ENCODE results near the gene STT3B. TPM values are rescaled to one million over a fixed set of nuclear protein-coding genes. Genes with fewer than 3 reads are reported as not detected.

The STT3B gene
- total and polyA plus RNA-seq, 2 of the 4 experiments (the other 2 are of a cell fraction) = 45.5 to 86.4 TPM

DNA sequence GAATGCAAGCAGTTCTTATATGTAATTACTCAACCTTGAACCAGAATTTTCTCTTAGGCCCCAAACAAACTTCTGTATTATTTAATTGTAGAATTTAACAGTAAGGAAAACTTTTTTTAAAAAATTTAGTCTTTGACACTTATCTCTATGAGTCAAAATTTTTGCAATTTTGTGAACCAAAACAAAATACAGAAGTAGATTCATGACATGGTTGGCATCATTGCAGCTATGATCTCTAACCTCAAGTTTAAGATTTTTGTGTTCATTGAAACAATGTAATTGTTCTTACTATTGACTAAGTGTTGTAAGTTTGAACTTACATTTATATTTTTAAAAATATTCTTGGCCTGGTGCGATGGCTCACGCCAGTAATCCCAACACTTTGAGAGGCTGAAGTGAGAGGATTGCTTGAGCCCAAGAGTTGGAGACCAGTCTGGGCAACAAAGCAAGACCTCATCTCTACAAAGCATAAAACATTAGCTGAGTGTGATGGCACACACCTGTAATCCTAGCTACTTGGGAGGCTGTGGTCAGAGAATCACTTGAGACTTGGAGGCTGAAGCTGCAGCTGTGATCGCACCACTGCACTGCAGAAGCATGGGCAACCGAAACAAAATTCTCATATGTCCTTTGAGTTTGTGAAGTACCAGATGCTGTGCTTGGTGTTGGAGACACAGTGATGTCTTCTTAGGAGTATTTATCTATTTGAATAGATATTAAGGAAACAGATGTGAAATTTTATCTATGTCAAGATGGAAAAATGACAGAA is 39.7 kb downstream of the STT3B start:
- no peaks in the 10 kb centered on the region for H3K36me3 ChIP-seq (ENCODE audit: control insufficient read depth, insufficient read depth, low read length)
- H4K20me1 ChIP-seq (ENCODE audit: insufficient read depth, low read length) = peaks cover 44% of the 10 kb centered on the region
- no TSS peak for BruUV-seq (replicated peaks)
- no peak overlapping the region for H3K4me3 ChIP-seq (ENCODE audit: insufficient read depth, low read depth, low read length)
- in situ Hi-C loops (cut with MboI; ENCODE audit: low sequenced_read_pairs) (no loop called here), intact Hi-C loops (cut with micrococcal nuclease) (no loop called here), dilution Hi-C loops (cut with HindIII; ENCODE audit: low sequenced_read_pairs, unreplicated experiment) (no loop called here)
- H3K79me1 ChIP-seq (ENCODE audit: low read depth in 1 of 2, low read length in 2 of 2) = peaks cover 20 to 42% of the 10 kb centered on the region in 2 experiments
- no peak overlapping the region for H2AK9ac ChIP-seq (replicated peaks; ENCODE audit: low read depth, low read length, poor library complexity)
- H3K4me2 ChIP-seq (ENCODE audit: low read depth, low read length) = no peak overlapping the region
- ATAC-seq (ENCODE audit: low read depth) (no peak), DNase-seq (no peak)
- H3K27me3 ChIP-seq (ENCODE audit: control insufficient read depth, insufficient read depth, low read length) = no peaks in the 10 kb centered on the region
- no peak overlapping the region for H3K4ac ChIP-seq (ENCODE audit: low read depth, low read length)
- no peak overlapping the region for H3K18ac ChIP-seq (ENCODE audit: low read depth, low read length)
- no peak overlapping the region for H2BK5ac ChIP-seq (ENCODE audit: low read depth, low read length, poor library complexity, severe bottlenecking)
- H3K9me3 ChIP-seq (ENCODE audit: control insufficient read depth, insufficient read depth, low read length) = no peaks in the 10 kb centered on the region
- no peak overlapping the region for H2BK20ac ChIP-seq (ENCODE audit: low read depth, low read length)
- H2BK15ac ChIP-seq (ENCODE audit: low read depth, low read length) = no peak overlapping the region
- no peak overlapping the region for H3K14ac ChIP-seq (replicated peaks; ENCODE audit: low read depth, low read length)
- CTCF ChIA-PET = no interaction called here
- H4K8ac ChIP-seq (ENCODE audit: low read depth in 2 of 2, low read length in 2 of 2) = no peak overlapping the region
- H3K23ac ChIP-seq (ENCODE audit: low read depth, low read length) = no peak overlapping the region
- H2BK120ac ChIP-seq (ENCODE audit: low read depth, low read length) = no peak overlapping the region
- no peak overlapping the region for H2AFZ ChIP-seq (replicated peaks; ENCODE audit: low read length, poor library complexity)
- no peak overlapping the region for H4K5ac ChIP-seq (ENCODE audit: low read depth, low read length)
- no peak overlapping the region for H2AK5ac ChIP-seq (ENCODE audit: low read depth, low read length)
- no peak overlapping the region for H3K27ac ChIP-seq (ENCODE audit: insufficient read depth, low read length)
- no CpG with 5 or more reads among the region's 4 CpGs for WGBS, 2 experiments (ENCODE audit: extremely low coverage in 2 of 2, insufficient read length in 1 of 2)
- H4K91ac ChIP-seq (ENCODE audit: insufficient read depth, low read depth, low read length) = no peak overlapping the region
- TF ChIP-seq RAD21 (IDR thresholded peaks at IDR 0.05; ENCODE audit: low read length) (no peak), BHLHE40 (IDR thresholded peaks at IDR 0.05; ENCODE audit: low read depth, low read length) (no peak), POLR2A (IDR thresholded peaks at IDR 0.05; ENCODE audit: low read depth, low read length) (no peak)
- no peak overlapping the region for H3K9ac ChIP-seq (ENCODE audit: low read depth, low read length)
- H3K9me1 ChIP-seq (ENCODE audit: insufficient read depth, low read length) = peaks cover 3% of the 10 kb centered on the region
- no peaks in the 10 kb centered on the region for H3K4me1 ChIP-seq (ENCODE audit: control insufficient read depth, insufficient read depth, low read length)
- H3K56ac ChIP-seq (ENCODE audit: extremely low read depth, insufficient read depth, low read length) = no peak overlapping the region
- POLR2A ChIA-PET (ENCODE audit: unreplicated experiment) = no interaction called here
